T-cell (primary cell): Measurements from ENCODE around the gene PTX4. TPM values are rescaled to one million over a fixed set of nuclear protein-coding genes. Genes with fewer than 3 reads are reported as not detected.
"Not testable (repeated sequence)": the region's sequence is repeated elsewhere in the genome, so short reads cannot be mapped to it uniquely, and the experiment has no call there.

Experiments used
- ATAC-seq, 4 experiments: fragments of 200-7000 bp in 3 of 4; fragments of 150-1000 bp in 1 of 4; cut with Tn5 transposase; replicated peaks in 1 of 4; 1 replicate in 3 of 4; 2 replicates in 1 of 4; pipeline ENCODE4 v1.10.0; 2021; ENCODE audit warnings: moderate library complexity in 3 of 4, mild to moderate bottlenecking in 2 of 4, moderate number of reproducible peaks in 1 of 4
- CTCF ChIA-PET, 2 donors: fragments of 300-600 bp; sonication (Branson Sonifier 250); formaldehyde crosslinking; loops; one replicate each; lab custom pipeline; 2022; ENCODE audit warnings: antibody characterized with exemption in 2 of 2; lab: Charles Lee
- POLR2A ChIA-PET, 2 donors: fragments of 300-600 bp; sonication (Branson Sonifier 250); formaldehyde crosslinking; loops; one replicate each; lab custom pipeline; 2022; ENCODE audit warnings: antibody characterized with exemption in 2 of 2; lab: Charles Lee
- DNase-seq, 35 experiments: peaks; one replicate each; pipeline versions ENCODE4 v3.0.0 to v3.0.0-alpha.2; 2013 to 2023
- H3K27ac ChIP-seq: one replicate; pipeline ENCODE4 v1.5.1; 2013; ENCODE audit warnings: low read length
- H3K27me3 ChIP-seq, 2 experiments: replicated peaks in 1 of 2; 1 replicate in 1 of 2; 2 replicates in 1 of 2; pipeline versions ENCODE4 v1.6.1 to v1.7.0; 2013; ENCODE audit warnings: low read length in 1 of 2, mixed read lengths in 1 of 2; ENCODE audit not compliant: control insufficient read depth in 2 of 2, insufficient read depth in 2 of 2; ENCODE audit errors: extremely low read depth in 1 of 2
- H3K36me3 ChIP-seq, 2 donors: 1 replicate in 1 of 2; 2 replicates in 1 of 2; pipeline versions ENCODE4 v1.6.1 to v1.7.0; 2013; ENCODE audit warnings: low read length in 1 of 2; ENCODE audit not compliant: control insufficient read depth in 2 of 2, insufficient read depth in 1 of 2; ENCODE audit errors: extremely low read depth in 1 of 2
- H3K4me1 ChIP-seq, 2 experiments: 1 replicate in 1 of 2; 2 replicates in 1 of 2; pipeline versions ENCODE4 v1.6.1 to v1.7.0; 2013; ENCODE audit warnings: low read length in 2 of 2, mixed read lengths in 1 of 2; ENCODE audit not compliant: insufficient read depth in 2 of 2, control insufficient read depth in 1 of 2; ENCODE audit errors: extremely low read depth in 1 of 2
- H3K4me3 ChIP-seq, 2 donors: 1 replicate in 1 of 2; 2 replicates in 1 of 2; pipeline versions ENCODE4 v1.5.1 to v1.7.0; 2013; ENCODE audit warnings: mild to moderate bottlenecking in 2 of 2, low read length in 1 of 2, moderate library complexity in 1 of 2; ENCODE audit not compliant: control insufficient read depth in 1 of 2; ENCODE audit errors: extremely low read depth in 1 of 2
- H3K9me3 ChIP-seq: 2 replicates; pipeline ENCODE4 v1.7.0; 2013
- H3K27ac Mint-ChIP-seq, 2 donors: one replicate each; pipeline ENCODE4 v1.8.0; 2020 to 2021; ENCODE audit warnings: mild to moderate bottlenecking in 2 of 2, mixed read lengths in 2 of 2
- H3K27me3 Mint-ChIP-seq, 2 donors: one replicate each; pipeline ENCODE4 v1.8.0; 2021 to 2022; ENCODE audit warnings: mixed read lengths in 2 of 2
- H3K36me3 Mint-ChIP-seq: one replicate; pipeline ENCODE4 v1.8.0; 2021; ENCODE audit warnings: mixed read lengths
- H3K4me1 Mint-ChIP-seq, 3 donors: one replicate each; pipeline ENCODE4 v1.8.0; 2020 to 2022; ENCODE audit warnings: mixed read lengths in 3 of 3, mild to moderate bottlenecking in 1 of 3
- H3K4me3 Mint-ChIP-seq, 3 donors: one replicate each; pipeline ENCODE4 v1.8.0; 2020 to 2022; ENCODE audit warnings: mild to moderate bottlenecking in 3 of 3, mixed read lengths in 3 of 3, moderate library complexity in 3 of 3
- H3K9me3 Mint-ChIP-seq, 3 donors: one replicate each; pipeline ENCODE4 v1.8.0; 2020 to 2022; ENCODE audit warnings: mixed read lengths in 3 of 3
- WGBS: methylation state at CpG from one replicate; pipeline ENCODE4 v1.1.5; 2013; ENCODE audit warnings: missing lambda C conversion rate; ENCODE audit not compliant: insufficient coverage; 5-methylcytosine and 5-hydroxymethylcytosine counted together
- total RNA-seq, 35 experiments: library from RNA in 6 of 35; stranded (reverse) in 6 of 35; fragments of 120-200 nt in 1 of 35; gene quantifications; one replicate each; pipeline versions ENCODE4 v1.2.1 to v1.2.4 and lab custom pipeline; 2013 to 2026

The PTX4 gene
- total RNA-seq, 5 donors from 2014 or later (not counting 1 experiment from before 2014, with no cell fraction given) = 0.26 TPM; not detected in 4

GRCh38 chr16:1471569-1472194 is 17.1 kb downstream of the PTX4 start:
- Mint-ChIP-seq H3K4me1 (peaks cover 44 to 56% (median 50%) of the 10 kb centered on the region in 3 donors), H3K4me3 (no peak overlapping the region), H3K27ac (no peak overlapping the region), H3K27me3 (no peaks in the 10 kb centered on the region), H3K36me3 (no peaks in the 10 kb centered on the region), H3K9me3 (no peaks in the 10 kb centered on the region)
- ATAC-seq (no peak), DNase-seq (no peak)
- Histone ChIP-seq H3K4me1 (peaks cover 6 to 43% of the 10 kb centered on the region in 2 experiments), H3K27me3 (no peaks in the 10 kb centered on the region), H3K9me3 (no peaks in the 10 kb centered on the region), H3K27ac (no peak overlapping the region), H3K4me3 (no peak overlapping the region), H3K36me3 (no peaks in the 10 kb centered on the region)
- ChIA-PET CTCF (no interaction called here), POLR2A (no interaction called here)
- WGBS = 77% methylated on average over 21 of the region's 26 CpGs

GRCh38 chr16:1470481-1471251 is 18.1 kb downstream of the PTX4 start:
- H3K36me3 ChIP-seq = no peaks in the 10 kb centered on the region
- DNase-seq = no peak
- 80% methylated on average over 12 of the region's 14 CpGs for WGBS
- Mint-ChIP-seq H3K27me3 (no peaks in the 10 kb centered on the region), H3K4me3 (no peak overlapping the region), H3K9me3 (no peaks in the 10 kb centered on the region), H3K4me1 (peaks cover 44 to 52% (median 46%) of the 10 kb centered on the region in 3 donors), H3K27ac (no peak overlapping the region), H3K36me3 (no peaks in the 10 kb centered on the region)
- ChIA-PET CTCF (no interaction called here), POLR2A (no interaction called here)
- no peak overlapping the region for H3K4me3 ChIP-seq
- H3K4me1 ChIP-seq = peaks cover 6 to 40% of the 10 kb centered on the region in 2 experiments
- no peak for ATAC-seq
- H3K27me3 ChIP-seq = no peaks in the 10 kb centered on the region
- H3K9me3 ChIP-seq = no peaks in the 10 kb centered on the region
- H3K27ac ChIP-seq = no peak overlapping the region

DNA sequence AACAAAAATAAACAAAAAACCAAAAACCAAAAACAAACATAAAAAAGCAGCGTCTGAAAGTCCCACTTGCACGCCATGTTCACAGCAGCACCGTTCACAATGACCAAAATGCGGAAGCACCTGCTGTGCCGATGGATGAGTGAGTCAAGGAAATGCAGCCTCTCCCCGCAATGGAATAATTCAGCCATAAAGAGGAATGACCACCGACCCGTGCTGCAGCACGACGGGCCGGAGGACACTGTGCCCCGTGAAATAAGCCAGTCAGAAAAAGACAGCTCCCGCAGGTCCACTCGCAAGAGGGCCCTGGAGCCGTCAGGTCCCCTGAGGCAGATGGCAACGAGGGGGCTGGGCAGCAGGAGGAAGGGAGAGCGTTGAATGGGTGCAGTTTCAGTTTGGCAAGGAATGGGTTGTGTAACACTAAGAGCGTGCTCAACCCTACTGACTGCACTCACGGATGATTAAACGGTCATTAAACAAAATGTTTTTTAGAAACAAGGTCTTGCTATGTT is 19.0 kb downstream of the PTX4 start:
- no peaks in the 10 kb centered on the region for H3K36me3 ChIP-seq
- H3K27me3 ChIP-seq = no peaks in the 10 kb centered on the region
- H3K4me3 ChIP-seq = no peak overlapping the region
- ATAC-seq (no peak), DNase-seq (peak in 1 of 35 experiments; percentile 25)
- 80% methylated on average over 15 of the region's 20 CpGs for WGBS
- ChIA-PET CTCF (no interaction called here), POLR2A (no interaction called here)
- peaks cover 43 to 49% (median 44%) of the 10 kb centered on the region in 3 donors for H3K4me1 Mint-ChIP-seq
- H3K27ac Mint-ChIP-seq = peak overlapping the region in 1 of 2 donors; percentile 46
- H3K4me1 ChIP-seq = peaks cover 2 to 34% of the 10 kb centered on the region in 2 experiments
- H3K27me3 Mint-ChIP-seq = no peaks in the 10 kb centered on the region
- no peak overlapping the region for H3K27ac ChIP-seq
- H3K9me3 Mint-ChIP-seq = no peaks in the 10 kb centered on the region
- peak overlapping the region in 1 of 3 donors; percentile 4 for H3K4me3 Mint-ChIP-seq
- peaks cover 3% of the 10 kb centered on the region for H3K36me3 Mint-ChIP-seq
- no peaks in the 10 kb centered on the region for H3K9me3 ChIP-seq

DNA sequence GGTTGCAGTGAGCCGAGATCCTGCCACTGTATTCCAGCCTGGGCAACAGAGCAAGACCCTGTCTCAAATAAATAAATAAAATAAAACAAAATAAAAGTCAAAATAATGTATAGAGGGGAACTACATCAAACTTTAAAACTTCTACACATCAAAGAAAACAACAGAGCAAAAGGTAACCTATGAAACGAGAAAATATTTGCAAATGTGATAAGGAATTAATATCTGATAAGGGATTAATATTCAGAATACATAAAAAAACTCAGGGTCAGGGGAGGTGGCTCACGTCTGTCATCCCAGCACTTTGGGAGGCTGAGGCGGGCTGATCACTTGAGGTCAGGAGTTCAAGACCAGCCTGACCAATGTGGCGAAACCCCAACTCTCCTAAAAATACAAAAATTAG is 19.6 kb downstream of the PTX4 start:
- H3K4me1 ChIP-seq = peaks cover 2 to 31% of the 10 kb centered on the region in 2 experiments
- H3K36me3 Mint-ChIP-seq, H3K27me3 ChIP-seq, CTCF ChIA-PET, ATAC-seq, H3K9me3 ChIP-seq, H3K27me3 Mint-ChIP-seq, H3K4me3 ChIP-seq, H3K9me3 Mint-ChIP-seq, DNase-seq, H3K27ac Mint-ChIP-seq, H3K27ac ChIP-seq, H3K4me3 Mint-ChIP-seq, H3K36me3 ChIP-seq, POLR2A ChIA-PET: not testable (repeated sequence)
- 87% methylated on average over 2 of the region's 5 CpGs for WGBS
- peaks cover 41 to 47% (median 44%) of the 10 kb centered on the region in 3 donors for H3K4me1 Mint-ChIP-seq

GRCh38 chr16:1468426-1468810 is 20.3 kb downstream of the PTX4 start:
- Mint-ChIP-seq H3K9me3 (no peaks in the 10 kb centered on the region), H3K4me1 (peaks cover 39 to 44% (median 42%) of the 10 kb centered on the region in 3 donors), H3K36me3 (peaks cover 3% of the 10 kb centered on the region), H3K27me3 (no peaks in the 10 kb centered on the region), H3K27ac (no peak overlapping the region), H3K4me3 (no peak overlapping the region)
- WGBS = 90% methylated on average over 5 of the region's 22 CpGs
- CTCF ChIA-PET = no interaction called here
- DNase-seq (no peak), ATAC-seq (no peak)
- Histone ChIP-seq H3K27me3 (no peaks in the 10 kb centered on the region), H3K4me3 (no peak overlapping the region), H3K27ac (no peak overlapping the region), H3K4me1 (peaks cover 2 to 24% of the 10 kb centered on the region in 2 experiments), H3K9me3 (no peaks in the 10 kb centered on the region), H3K36me3 (peaks cover 0 to 7% of the 10 kb centered on the region in 2 donors)
- POLR2A ChIA-PET = no interaction called here

DNA sequence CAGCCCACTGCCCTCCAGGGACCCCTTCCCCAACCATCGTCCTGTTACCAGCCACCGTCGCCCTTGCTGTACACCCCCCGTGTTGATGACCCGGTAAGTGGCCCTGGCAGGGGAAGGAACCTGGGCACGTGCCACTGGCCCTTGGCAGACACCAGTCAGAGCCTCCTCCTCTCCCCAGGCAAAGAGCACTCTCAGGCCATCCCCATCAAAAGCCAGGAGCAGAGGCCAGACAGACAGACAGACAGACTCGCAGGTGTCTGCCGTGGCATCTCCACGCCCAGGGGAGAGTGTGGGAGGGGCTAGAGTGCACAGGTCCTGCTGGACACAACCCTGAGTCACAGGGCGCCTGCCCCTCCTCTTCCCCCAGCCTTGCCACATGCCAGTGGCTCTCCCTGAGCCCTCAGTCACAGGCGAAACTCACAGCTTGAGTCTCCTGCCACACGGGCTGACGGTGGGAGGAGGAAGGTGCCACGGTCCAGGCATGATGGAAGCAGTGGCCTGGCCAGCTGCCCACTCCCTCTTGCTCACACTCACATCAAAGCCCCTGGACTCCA is 21.7 kb downstream of the PTX4 start:
- DNase-seq (no peak), ATAC-seq (no peak)
- Mint-ChIP-seq H3K36me3 (peaks cover 8% of the 10 kb centered on the region), H3K9me3 (no peaks in the 10 kb centered on the region), H3K4me1 (peaks cover 30 to 34% (median 33%) of the 10 kb centered on the region in 3 donors), H3K27me3 (no peaks in the 10 kb centered on the region), H3K4me3 (no peak overlapping the region), H3K27ac (no peak overlapping the region)
- Histone ChIP-seq H3K27me3 (no peaks in the 10 kb centered on the region), H3K36me3 (peaks cover 0 to 9% of the 10 kb centered on the region in 2 donors), H3K27ac (no peak overlapping the region), H3K4me1 (peaks cover 0 to 24% of the 10 kb centered on the region in 2 experiments), H3K9me3 (no peaks in the 10 kb centered on the region), H3K4me3 (no peak overlapping the region)
- ChIA-PET POLR2A (no interaction called here), CTCF (interaction anchor here in 1 of 2 donors (0.6 kb wide), 1 partner anchor 673 kb away, joined by 3 read pairs; no protein-coding TSS in a partner anchor)
- WGBS = 95% methylated on average over 7 of the region's 14 CpGs
